ES-I3 (cell line): ENCODE data around the gene BSDC1.

Experiments
- H3K36me3 ChIP-seq: 2 replicates; pipeline ENCODE4 v1.6.1; 2013; ENCODE audit warnings: mild to moderate bottlenecking, low read length, control low read depth, moderate library complexity; ENCODE audit not compliant: insufficient read depth
- H3K4me1 ChIP-seq: 2 replicates; pipeline ENCODE4 v1.6.1; 2013; ENCODE audit warnings: mild to moderate bottlenecking, control low read depth, low read length; ENCODE audit not compliant: insufficient read depth
- H3K9ac ChIP-seq: 2 replicates; pipeline ENCODE4 v1.6.1; 2013; ENCODE audit warnings: low read depth, mild to moderate bottlenecking, low read length, moderate library complexity
- H3K9me3 ChIP-seq: 2 replicates; pipeline ENCODE4 v1.6.1; 2013; ENCODE audit warnings: mild to moderate bottlenecking, low read length, moderate library complexity; ENCODE audit not compliant: control insufficient read depth, insufficient read depth

BSDC1 gene

GRCh38 chr1:32332290-32333079 is 61.8 kb downstream of the BSDC1 start:
- Histone ChIP-seq H3K9ac (no peak overlapping the region), H3K4me1 (peaks cover 11% of the 10 kb centered on the region; the same call in 1 of the 2 replicates), H3K36me3 (peaks cover 27% of the 10 kb centered on the region), H3K9me3 (no peaks in the 10 kb centered on the region)

GRCh38 chr1:32331549-32331948 is 62.7 kb downstream of the BSDC1 start:
- 0 out of 2 replicates have a peak, but pooled peaks cover 3% of the 10 kb centered on the region for H3K4me1 ChIP-seq
- H3K9me3 ChIP-seq: no peaks in the 10 kb centered on the region
- peaks cover 35% of the 10 kb centered on the region for H3K36me3 ChIP-seq
- H3K9ac ChIP-seq: no peak overlapping the region

- no peaks in the 10 kb centered on the region for H3K9me3 ChIP-seq
- peaks cover 35% of the 10 kb centered on the region for H3K36me3 ChIP-seq
- no peak overlapping the region for H3K9ac ChIP-seq
Measured at GRCh38 chr1:32330558-32331151, 63.6 kb downstream of the BSDC1 start.

GRCh38 chr1:32329931-32330466 is 64.2 kb downstream of the BSDC1 start:
- H3K9ac ChIP-seq: no peak overlapping the region
- 0 out of 2 replicates have a peak, but pooled peaks cover 3% of the 10 kb centered on the region for H3K4me1 ChIP-seq
- no peaks in the 10 kb centered on the region for H3K9me3 ChIP-seq
- H3K36me3 ChIP-seq: peaks cover 35% of the 10 kb centered on the region

More at GRCh38 chr1:32330558-32331151, 63.6 kb downstream of the BSDC1 start:
- H3K4me1 ChIP-seq: 0 out of 2 replicates have a peak, but pooled peaks cover 3% of the 10 kb centered on the region

DNA sequence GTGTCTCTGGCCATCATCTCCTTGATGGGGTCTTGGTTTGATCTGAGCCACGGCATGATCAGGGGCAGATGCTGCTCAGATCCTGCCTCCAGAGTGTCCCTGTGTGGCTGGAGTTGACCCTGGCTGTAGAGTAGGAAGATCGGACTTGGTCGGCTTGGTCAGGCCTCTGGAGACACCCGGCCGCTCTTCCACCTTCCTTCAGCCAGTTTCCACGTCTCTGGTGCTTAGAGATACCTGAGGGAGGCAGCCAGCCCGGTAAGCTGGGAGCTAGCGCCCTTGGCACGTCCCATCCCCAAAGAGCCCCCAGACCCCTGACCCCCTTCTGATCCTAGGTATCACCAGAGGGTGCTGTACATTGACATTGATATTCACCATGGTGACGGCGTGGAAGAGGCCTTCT is 67.0 kb downstream of the BSDC1 start:
- peaks cover 35% of the 10 kb centered on the region for H3K36me3 ChIP-seq
- H3K4me1 ChIP-seq: no peaks in the 10 kb centered on the region
- H3K9ac ChIP-seq: no peak overlapping the region
- H3K9me3 ChIP-seq: no peaks in the 10 kb centered on the region

GRCh38 chr1:32321712-32322291 is 72.4 kb downstream of the BSDC1 start:
- H3K9me3 ChIP-seq: no peaks in the 10 kb centered on the region
- H3K4me1 ChIP-seq: no peaks in the 10 kb centered on the region
- peaks cover 4% of the 10 kb centered on the region for H3K36me3 ChIP-seq
- no peak overlapping the region for H3K9ac ChIP-seq

DNA sequence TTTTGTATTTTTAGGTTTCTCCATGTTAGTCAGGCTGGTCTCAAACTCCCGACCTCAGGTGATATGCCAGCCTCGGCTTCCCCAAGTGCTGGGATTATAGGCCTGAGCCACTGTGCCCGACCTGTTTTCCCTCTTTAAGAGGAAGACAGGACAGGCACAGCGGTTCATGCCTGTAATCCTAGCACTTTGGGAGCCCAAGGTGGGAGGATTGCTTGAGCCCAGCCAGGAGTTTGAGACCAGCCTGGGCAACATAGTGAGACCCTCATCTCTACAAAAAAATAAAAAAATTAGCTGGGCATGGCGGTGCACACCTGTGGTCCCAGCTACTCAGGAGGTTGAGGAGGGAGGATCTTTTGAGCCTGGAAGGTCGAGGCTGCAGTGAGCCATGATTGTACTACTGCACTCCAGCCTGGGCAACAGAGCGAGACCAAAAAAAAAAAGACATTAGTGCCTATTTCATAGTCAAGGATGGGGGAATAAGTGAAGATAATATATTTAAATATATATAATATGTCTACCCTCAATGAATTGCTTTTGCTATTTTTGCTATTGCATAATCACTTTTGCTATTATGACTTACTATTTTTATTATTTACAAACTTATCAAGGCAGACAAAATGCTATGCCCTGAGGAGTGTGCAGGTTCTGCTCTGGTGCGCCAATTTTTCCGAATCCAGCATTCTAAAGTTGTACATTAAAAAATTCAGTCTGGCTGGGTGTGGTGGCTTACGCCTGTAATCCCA is 75.9 kb downstream of the BSDC1 start:
- no peaks in the 10 kb centered on the region for H3K9me3 ChIP-seq
- H3K36me3 ChIP-seq: peaks cover 3% of the 10 kb centered on the region
- no peak overlapping the region for H3K9ac ChIP-seq
- no peaks in the 10 kb centered on the region for H3K4me1 ChIP-seq

GRCh38 chr1:32316903-32317277 is 77.4 kb downstream of the BSDC1 start:
- Histone ChIP-seq H3K36me3 (peaks cover under 1% of the 10 kb centered on the region), H3K4me1 (no peaks in the 10 kb centered on the region), H3K9me3 (no peaks in the 10 kb centered on the region), H3K9ac (no peak overlapping the region)
